ENCODE data around the gene ARHGAP31. TPM values are rescaled to one million over a fixed set of nuclear protein-coding genes. Genes with fewer than 3 reads are reported as not detected.

Gene ARHGAP31
- total and polyA plus RNA-seq, 10 of the 15 experiments (the other 5 are each of a cell fraction or from before 2014, with no cell fraction given): 0.97 to 29.8 (median 10.3) TPM

GRCh38 chr3:119375106-119375505, 80.9 kb downstream of the ARHGAP31 start:
- no peak overlapping the region for H3K9ac ChIP-seq (ENCODE audit: control insufficient read depth, insufficient read depth, low read length)
- DNase-seq (ENCODE audit: low read depth, low spot score): no peak
- intact Hi-C loops (cut with micrococcal nuclease; ENCODE audit: unreplicated experiment): no loop called here
- no peak overlapping the region for H3K4me3 ChIP-seq
- FAIRE-seq: no peak
- H3K4me2 ChIP-seq (ENCODE audit: control insufficient read depth, insufficient read depth): no peak overlapping the region
- no peaks in the 10 kb centered on the region for H3K9me3 ChIP-seq (replicated peaks; ENCODE audit: control insufficient read depth, insufficient read depth, low read length)
- H2AFZ ChIP-seq (ENCODE audit: control insufficient read depth, low read depth, low read length): no peak overlapping the region
- ChIA-PET RAD21 (ENCODE audit: unreplicated experiment) (no interaction called here), SMC1A (ENCODE audit: uncharacterized antibody, unreplicated experiment) (interaction anchor here (0.9 kb wide), 1 partner anchor 13 kb away, joined by 3 read pairs; no protein-coding TSS in a partner anchor), POLR2A (no interaction called here), CTCF (no interaction called here)
- no peaks in the 10 kb centered on the region for H3K4me1 ChIP-seq (ENCODE audit: control insufficient read depth, insufficient read depth, low read length)
- ATAC-seq: no peak
- in situ Hi-C loops (cut with MboI): no loop called here
- H3K36me3 ChIP-seq (ENCODE audit: control insufficient read depth in 2 of 2, insufficient read depth in 2 of 2, low read length in 1 of 2): peaks cover 0 to 6% of the 10 kb centered on the region in 2 experiments; a peak in 2 of 4 replicates
- no TSS peak for BruUV-seq (replicated peaks)
- no peak for TF ChIP-seq IRF4 (IDR thresholded peaks at IDR 0.05; ENCODE audit: low read depth, low read length)
- TF ChIP-seq ZNF207 (IDR thresholded peaks at IDR 0.05; ENCODE audit: borderline replicate concordance): no peak
- no peak for TF ChIP-seq SRF (IDR thresholded peaks at IDR 0.05; ENCODE audit: low read depth in 2 of 2, low read length in 2 of 2)
- no peak for TF ChIP-seq LARP7 (IDR thresholded peaks at IDR 0.05)
- TF ChIP-seq ZSCAN29 (IDR thresholded peaks at IDR 0.05): no peak
- TF ChIP-seq DPF2 (IDR thresholded peaks at IDR 0.05): no peak
- TF ChIP-seq RAD51 (IDR thresholded peaks at IDR 0.05): no peak
- TF ChIP-seq ATF7 (IDR thresholded peaks at IDR 0.05; ENCODE audit: low read depth): no peak
- H3K79me2 ChIP-seq (ENCODE audit: control insufficient read depth, insufficient read depth, low read length): no peaks in the 10 kb centered on the region
- no peaks in the 10 kb centered on the region for H3K27me3 ChIP-seq (replicated peaks in 1 of 2; ENCODE audit: control insufficient read depth in 2 of 2, insufficient read depth in 2 of 2, low read length in 1 of 2)
- no peak overlapping the region for H3K27ac ChIP-seq (ENCODE audit: control insufficient read depth, insufficient read depth)
- WGBS (ENCODE audit: insufficient coverage, insufficient replicate concordance, low lambda C conversion rate, missing lambda C conversion rate): 92% methylated on average over 7 of the region's 7 CpGs
- H4K20me1 ChIP-seq (ENCODE audit: control insufficient read depth, insufficient read depth): no peaks in the 10 kb centered on the region

- H3K79me2 ChIP-seq (ENCODE audit: control insufficient read depth, insufficient read depth, low read length): no peaks in the 10 kb centered on the region
- H4K20me1 ChIP-seq (ENCODE audit: control insufficient read depth, insufficient read depth): no peaks in the 10 kb centered on the region
- DNase-seq (ENCODE audit: low read depth, low spot score) (no peak), FAIRE-seq (no peak), ATAC-seq (no peak)
- H3K9me3 ChIP-seq (replicated peaks; ENCODE audit: control insufficient read depth, insufficient read depth, low read length): no peaks in the 10 kb centered on the region
- no peaks in the 10 kb centered on the region for H3K4me1 ChIP-seq (ENCODE audit: control insufficient read depth, insufficient read depth, low read length)
- POLR2A ChIA-PET: interaction anchor here (0.9 to 1.1 kb wide), 2 partner anchors 25 to 72 kb away, joined by 3 read pairs; no protein-coding TSS in a partner anchor
- no peak overlapping the region for H3K4me2 ChIP-seq (ENCODE audit: control insufficient read depth, insufficient read depth)
- RAD21 ChIA-PET (ENCODE audit: unreplicated experiment): no interaction called here
- 99% methylated on average over 4 of the region's 4 CpGs for WGBS (ENCODE audit: insufficient coverage, insufficient replicate concordance, low lambda C conversion rate, missing lambda C conversion rate)
- no peak overlapping the region for H3K9ac ChIP-seq (ENCODE audit: control insufficient read depth, insufficient read depth, low read length)
- no peak overlapping the region for H2AFZ ChIP-seq (ENCODE audit: control insufficient read depth, low read depth, low read length)
- no peaks in the 10 kb centered on the region for H3K27me3 ChIP-seq (replicated peaks in 1 of 2; ENCODE audit: control insufficient read depth in 2 of 2, insufficient read depth in 2 of 2, low read length in 1 of 2)
- SMC1A ChIA-PET (ENCODE audit: uncharacterized antibody, unreplicated experiment): interaction anchor here (0.7 to 0.9 kb wide), 2 partner anchors 13 to 489 kb away, joined by 3 read pairs; no protein-coding TSS in a partner anchor
- CTCF ChIA-PET: no interaction called here
- TF ChIP-seq SMC3 (IDR thresholded peaks at IDR 0.05; ENCODE audit: borderline replicate concordance, low read length) (no peak), ETV6 (conservative IDR thresholded peaks at IDR 0.05 in 1 of 2, IDR thresholded peaks at IDR 0.05 in 1 of 2; ENCODE audit: borderline replicate concordance in 1 of 2, low read depth in 1 of 2) (no peak)
- no peak overlapping the region for H3K27ac ChIP-seq (ENCODE audit: control insufficient read depth, insufficient read depth)
- H3K36me3 ChIP-seq (ENCODE audit: control insufficient read depth in 2 of 2, insufficient read depth in 2 of 2, low read length in 1 of 2): peaks cover 0 to 6% of the 10 kb centered on the region in 2 experiments; a peak in 2 of 4 replicates
- intact Hi-C loops (cut with micrococcal nuclease; ENCODE audit: unreplicated experiment) (no loop called here), in situ Hi-C loops (cut with MboI) (no loop called here)
- no TSS peak for BruUV-seq (replicated peaks)
- H3K4me3 ChIP-seq: no peak overlapping the region
Observed at GRCh38 chr3:119375510-119375909, 81.3 kb downstream of the ARHGAP31 start.
